ENCODE data around the gene HYAL3.

The HYAL3 gene

DNA sequence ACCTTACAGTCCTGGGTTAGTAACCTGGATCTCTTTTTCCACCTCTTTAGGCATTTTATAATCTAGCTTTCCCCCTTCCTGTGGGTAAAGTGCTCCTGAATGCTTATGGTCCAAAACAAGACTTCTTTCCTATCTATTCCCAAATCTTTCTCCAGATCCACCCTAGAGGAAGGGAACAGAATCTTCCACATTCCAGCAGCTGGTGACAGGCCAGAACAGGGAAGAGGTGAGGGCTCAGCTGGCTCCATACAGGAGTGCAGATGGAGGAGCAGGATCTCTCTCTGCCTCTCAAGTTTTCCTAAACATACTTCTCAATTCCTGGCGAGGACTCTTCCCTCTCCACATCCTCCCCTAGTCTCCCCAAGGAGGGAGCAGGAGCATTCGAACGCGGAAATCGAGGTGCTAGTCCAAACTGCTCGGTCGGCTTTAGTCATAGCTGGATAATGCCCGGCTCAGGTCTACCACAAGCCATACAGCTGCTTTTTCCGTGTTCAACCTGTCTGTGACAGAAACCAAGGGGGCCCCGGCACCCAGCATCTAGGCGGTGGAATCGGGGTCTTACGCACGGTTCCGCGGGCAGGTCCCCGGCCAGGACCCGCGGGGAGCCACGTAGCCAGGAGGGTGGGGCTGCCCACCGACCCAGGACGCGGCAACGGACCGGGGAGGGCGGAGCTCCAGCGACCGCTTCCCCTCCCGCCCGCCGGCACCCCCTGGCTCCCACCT, 37.4 kb upstream of the HYAL3 start:
- peaks cover 5% of the 10 kb centered on the region for H3K4me1 ChIP-seq (ENCODE audit: insufficient read depth, low read length)
- peak overlapping the region; percentile 87 for H3K9ac ChIP-seq (ENCODE audit: low read depth, low read length)
- peaks cover 4% of the 10 kb centered on the region for H3K36me3 ChIP-seq (ENCODE audit: insufficient read depth, low read length)
- no peaks in the 10 kb centered on the region for H3K9me3 ChIP-seq (ENCODE audit: control insufficient read depth, insufficient read depth, low read length)

DNA sequence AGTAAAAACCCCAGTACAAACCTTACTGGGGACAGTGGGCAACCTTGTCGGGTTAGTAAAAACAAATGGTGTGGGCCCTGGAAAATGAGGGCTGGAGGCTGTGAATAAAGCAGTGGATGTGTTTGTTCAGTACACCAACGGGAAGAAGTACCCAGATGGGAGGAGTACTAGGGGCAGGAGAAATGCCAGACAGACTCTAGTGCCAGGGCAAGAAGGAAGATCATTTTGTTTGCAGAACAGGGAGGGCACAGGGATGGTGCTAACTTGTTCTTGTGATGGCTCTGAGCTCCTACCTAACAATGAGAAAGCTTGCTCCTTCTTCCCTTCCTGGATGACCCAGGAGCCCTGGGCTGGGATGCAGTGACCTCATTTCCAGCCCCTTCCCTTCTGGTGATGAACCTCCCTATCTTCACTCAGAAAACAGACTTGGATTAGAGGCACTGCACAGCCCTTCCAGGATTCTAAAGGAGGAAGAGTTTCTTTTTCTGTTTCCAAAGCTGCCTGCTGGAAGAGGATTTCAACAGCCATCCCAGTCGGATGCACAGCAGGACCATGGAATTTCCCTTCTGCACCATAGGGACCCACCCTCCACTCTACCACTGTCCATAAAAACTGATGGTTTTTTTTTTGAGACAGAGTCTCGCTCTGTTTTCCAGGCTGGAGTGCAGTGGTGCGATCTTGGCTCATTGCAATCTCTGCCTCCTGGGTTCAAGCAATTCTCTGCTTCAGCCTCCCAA, 35.3 kb upstream of the HYAL3 start:
- peaks cover 4% of the 10 kb centered on the region for H3K36me3 ChIP-seq (ENCODE audit: insufficient read depth, low read length)
- H3K9me3 ChIP-seq (ENCODE audit: control insufficient read depth, insufficient read depth, low read length) = no peaks in the 10 kb centered on the region
- H3K4me1 ChIP-seq (ENCODE audit: insufficient read depth, low read length) = peaks cover 5% of the 10 kb centered on the region
- no peak overlapping the region for H3K9ac ChIP-seq (ENCODE audit: low read depth, low read length)

DNA sequence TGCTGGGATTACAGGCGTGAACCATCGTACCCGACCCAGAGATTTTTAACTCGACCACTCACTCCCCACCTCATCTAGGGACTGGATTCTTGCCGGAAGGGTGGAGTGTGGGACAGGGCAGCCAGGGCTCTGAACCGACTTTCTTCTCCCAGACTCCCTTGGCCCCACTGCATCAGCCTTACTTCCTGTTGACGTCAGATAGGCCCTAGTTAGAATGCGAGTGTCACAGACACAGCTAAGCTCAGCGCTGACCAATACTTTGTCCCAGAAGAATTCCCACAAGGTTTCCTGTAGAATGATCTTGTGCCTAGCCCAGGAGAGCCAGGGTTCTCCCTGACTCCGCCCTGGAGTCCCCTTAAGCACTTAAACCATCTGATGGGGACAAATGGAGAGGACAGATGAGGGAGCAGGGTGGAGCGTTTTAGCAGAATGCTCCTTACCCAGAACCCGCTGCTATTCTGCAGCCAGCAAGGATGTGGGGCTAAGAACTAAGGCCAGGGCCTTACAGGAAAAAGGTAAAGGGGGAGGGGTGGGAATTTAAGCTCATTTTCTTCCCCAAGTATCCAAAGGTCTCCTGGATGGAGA, 34.6 kb upstream of the HYAL3 start:
- H3K9me3 ChIP-seq (ENCODE audit: control insufficient read depth, insufficient read depth, low read length) = no peaks in the 10 kb centered on the region
- no peak overlapping the region for H3K9ac ChIP-seq (ENCODE audit: low read depth, low read length)
- peaks cover 3% of the 10 kb centered on the region; the same call in 1 of the 2 replicates for H3K4me1 ChIP-seq (ENCODE audit: insufficient read depth, low read length)
- peaks cover 4% of the 10 kb centered on the region for H3K36me3 ChIP-seq (ENCODE audit: insufficient read depth, low read length)

DNA sequence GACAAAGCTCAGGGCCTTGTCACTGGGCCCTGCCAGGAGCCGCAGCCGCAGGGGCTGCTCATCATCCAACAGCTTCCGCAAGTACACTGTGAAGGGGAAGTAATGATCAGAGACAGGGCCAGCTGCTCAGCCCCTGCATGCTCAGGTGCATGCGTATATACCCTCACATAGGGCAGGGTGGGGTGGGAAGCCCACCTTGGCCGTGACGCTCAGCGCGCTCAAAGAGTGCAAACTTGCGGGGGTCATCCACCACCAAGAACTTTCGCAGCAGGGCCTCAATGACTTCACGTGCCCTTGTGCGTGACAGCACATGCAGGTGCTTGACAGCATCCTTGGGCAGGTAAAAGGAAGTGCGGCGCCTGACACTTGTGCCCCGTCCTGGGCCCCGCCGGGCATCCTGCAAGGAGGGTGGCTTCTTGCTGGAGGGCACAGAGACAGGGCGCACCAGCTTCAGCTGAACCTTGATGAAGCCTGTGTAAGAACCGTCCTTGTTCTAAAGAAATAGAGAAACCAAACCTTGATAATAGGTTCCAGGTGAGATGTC, 32.2 kb upstream of the HYAL3 start:
- Histone ChIP-seq H3K4me1 (ENCODE audit: insufficient read depth, low read length) (no peaks in the 10 kb centered on the region), H3K9ac (ENCODE audit: low read depth, low read length) (no peak overlapping the region), H3K9me3 (ENCODE audit: control insufficient read depth, insufficient read depth, low read length) (no peaks in the 10 kb centered on the region), H3K36me3 (ENCODE audit: insufficient read depth, low read length) (peaks cover 4% of the 10 kb centered on the region)

DNA sequence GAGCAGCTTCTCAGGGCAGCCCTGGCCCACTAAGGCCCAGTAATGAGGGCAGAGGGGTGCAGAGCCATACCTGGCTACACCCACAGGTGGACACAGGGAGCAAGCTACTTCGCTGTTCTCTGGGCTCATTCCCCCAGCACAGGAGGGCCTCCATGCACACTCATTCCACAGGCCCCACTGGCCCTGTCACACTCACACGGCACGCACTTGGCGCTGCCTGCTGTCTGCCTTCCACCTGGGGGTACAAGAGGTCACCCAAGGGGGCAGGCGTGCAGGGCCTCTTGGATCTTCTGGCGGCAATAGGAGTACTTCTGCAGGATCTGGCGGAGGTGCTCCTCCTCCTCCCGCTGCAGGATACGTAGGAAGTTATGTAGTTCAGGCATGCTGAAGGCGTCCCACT, 31.1 kb upstream of the HYAL3 start:
- Histone ChIP-seq H3K4me1 (ENCODE audit: insufficient read depth, low read length) (no peaks in the 10 kb centered on the region), H3K9me3 (ENCODE audit: control insufficient read depth, insufficient read depth, low read length) (no peaks in the 10 kb centered on the region), H3K9ac (ENCODE audit: low read depth, low read length) (no peak overlapping the region), H3K36me3 (ENCODE audit: insufficient read depth, low read length) (peaks cover 4% of the 10 kb centered on the region)

DNA sequence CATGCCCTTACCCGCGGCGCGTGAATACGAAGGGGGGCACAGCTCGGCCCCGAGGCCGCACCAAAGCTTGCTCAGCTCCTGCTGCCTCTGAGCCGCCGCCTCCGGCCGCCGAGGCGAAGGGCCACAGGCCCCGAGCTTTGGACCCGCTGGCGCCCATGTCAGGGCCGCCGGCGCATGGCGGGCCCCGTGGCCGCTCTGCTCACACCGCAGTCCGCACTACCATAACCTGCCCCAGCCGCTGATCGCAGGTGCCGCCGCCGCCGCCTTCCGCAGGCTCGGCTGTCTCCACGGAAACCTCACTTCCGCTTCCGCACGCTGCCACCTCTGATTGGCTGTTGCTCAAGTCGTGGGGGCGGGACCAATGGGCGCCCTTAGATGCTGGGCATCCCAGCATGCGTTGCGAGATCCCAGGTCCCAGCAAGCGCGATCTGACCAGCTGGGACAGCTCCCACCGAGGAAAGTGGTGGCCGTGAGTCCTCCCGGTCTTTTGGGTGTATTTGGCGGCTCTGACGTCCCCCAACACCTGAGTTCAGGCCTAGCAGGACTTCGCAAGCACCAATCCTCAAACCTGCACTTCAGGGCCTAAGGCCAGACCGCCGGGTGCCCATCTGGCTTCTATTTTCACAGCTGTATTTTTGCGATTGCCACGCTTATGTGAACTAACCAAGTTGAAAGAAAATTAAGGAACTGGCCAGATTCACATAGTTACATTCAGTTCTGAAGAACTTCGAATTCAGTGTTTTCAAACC, 28.9 kb upstream of the HYAL3 start, which contains the start of gene TUSC2:
TUSC2 (minus strand) TSS at position 281 of the 749 bp plus-strand sequence; CDS start at position 157, 124 bp downstream.
- peak within 1 kb of the TSS; percentile 88 for H3K9ac ChIP-seq (ENCODE audit: low read depth, low read length)
- no peaks in the 10 kb centered on the region; the same call in none of the 2 replicates for H3K36me3 ChIP-seq (ENCODE audit: insufficient read depth, low read length)
- peaks cover 8% of the 10 kb centered on the region; the same call in 1 of the 2 replicates for H3K4me1 ChIP-seq (ENCODE audit: insufficient read depth, low read length)
- H3K9me3 ChIP-seq (ENCODE audit: control insufficient read depth, insufficient read depth, low read length) = no peaks in the 10 kb centered on the region

DNA sequence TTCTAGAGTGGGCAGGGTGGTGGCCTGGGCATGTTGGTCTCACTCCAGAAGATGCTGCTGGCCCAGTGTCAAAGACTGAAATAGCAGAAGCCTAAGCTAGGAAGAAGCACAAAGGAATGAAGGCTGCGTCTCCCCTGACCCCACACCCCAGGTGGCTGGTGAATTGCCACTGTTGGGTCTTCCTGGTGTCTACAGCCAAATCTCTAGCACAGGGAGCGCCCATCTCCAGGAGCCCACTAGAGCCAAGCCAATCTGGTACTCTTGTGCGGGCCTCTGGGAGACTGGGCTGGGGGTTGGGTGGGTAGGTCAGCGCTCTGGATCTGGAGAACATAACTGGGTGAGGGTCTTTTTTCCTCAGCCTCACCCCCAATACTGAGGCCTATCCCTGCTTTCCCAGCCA, 27.9 kb upstream of the HYAL3 start:
- Histone ChIP-seq H3K9ac (ENCODE audit: low read depth, low read length) (peak overlapping the region; percentile 88), H3K36me3 (ENCODE audit: insufficient read depth, low read length) (no peaks in the 10 kb centered on the region; the same call in none of the 2 replicates), H3K9me3 (ENCODE audit: control insufficient read depth, insufficient read depth, low read length) (no peaks in the 10 kb centered on the region), H3K4me1 (ENCODE audit: insufficient read depth, low read length) (peaks cover 13% of the 10 kb centered on the region; the same call in 1 of the 2 replicates)

DNA sequence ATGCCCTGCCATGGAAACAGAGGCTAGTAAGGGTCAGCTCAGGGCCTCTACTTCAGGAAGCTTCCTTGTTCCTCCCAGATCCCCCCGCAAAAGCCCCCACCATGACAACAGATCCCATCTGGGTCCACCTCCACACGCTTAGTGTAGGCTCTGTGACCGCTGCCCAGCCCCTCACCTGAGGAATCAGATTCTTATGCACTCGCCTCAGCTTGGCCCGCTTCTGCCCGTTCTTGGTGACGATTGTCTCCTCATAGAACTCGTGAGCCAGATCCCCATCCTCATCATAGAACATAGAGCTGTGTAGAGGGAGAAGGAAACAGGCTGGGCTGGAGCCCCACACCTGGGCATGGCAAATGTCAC, 27.0 kb upstream of the HYAL3 start:
- Histone ChIP-seq H3K4me1 (ENCODE audit: insufficient read depth, low read length) (peaks cover 13% of the 10 kb centered on the region; the same call in 1 of the 2 replicates), H3K9ac (ENCODE audit: low read depth, low read length) (no peak overlapping the region), H3K9me3 (ENCODE audit: control insufficient read depth, insufficient read depth, low read length) (no peaks in the 10 kb centered on the region), H3K36me3 (ENCODE audit: insufficient read depth, low read length) (no peaks in the 10 kb centered on the region; the same call in 1 of the 2 replicates)

DNA sequence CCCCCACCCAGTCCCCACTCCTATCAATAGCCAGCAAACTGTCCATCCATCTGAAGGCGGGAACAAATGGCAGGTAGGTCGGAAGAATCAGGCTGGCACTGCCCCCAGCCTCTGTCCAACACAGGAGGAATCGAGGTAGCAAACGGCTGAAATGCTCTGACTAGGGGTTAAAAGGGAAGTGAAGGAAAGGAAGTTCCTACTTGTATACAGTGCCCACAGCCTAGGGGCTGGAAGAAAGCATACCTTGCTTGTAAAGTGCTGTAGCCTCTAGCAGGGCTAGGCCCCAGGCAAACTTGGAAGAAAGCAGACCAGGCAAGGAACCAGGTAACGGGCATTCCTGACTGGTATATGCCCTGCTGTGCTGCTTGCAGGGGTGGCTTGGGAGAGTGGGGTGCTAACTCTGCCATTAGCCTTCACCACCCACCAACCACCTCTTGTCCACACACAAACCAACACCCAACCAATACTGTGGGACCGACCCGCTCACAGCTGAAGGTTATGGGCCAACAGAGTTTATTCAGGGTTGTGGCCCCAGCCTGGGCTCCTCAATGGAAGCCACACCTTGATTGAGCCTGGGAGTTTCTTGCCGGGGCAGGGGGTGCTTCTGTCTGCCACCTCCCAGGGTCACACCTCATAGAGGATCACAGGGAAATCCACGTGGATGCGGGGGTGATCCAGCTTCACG, 26.4 kb upstream of the HYAL3 start:
- Histone ChIP-seq H3K4me1 (ENCODE audit: insufficient read depth, low read length) (peaks cover 13% of the 10 kb centered on the region; the same call in 1 of the 2 replicates), H3K9me3 (ENCODE audit: control insufficient read depth, insufficient read depth, low read length) (no peaks in the 10 kb centered on the region), H3K9ac (ENCODE audit: low read depth, low read length) (no peak overlapping the region), H3K36me3 (ENCODE audit: insufficient read depth, low read length) (no peaks in the 10 kb centered on the region)

DNA sequence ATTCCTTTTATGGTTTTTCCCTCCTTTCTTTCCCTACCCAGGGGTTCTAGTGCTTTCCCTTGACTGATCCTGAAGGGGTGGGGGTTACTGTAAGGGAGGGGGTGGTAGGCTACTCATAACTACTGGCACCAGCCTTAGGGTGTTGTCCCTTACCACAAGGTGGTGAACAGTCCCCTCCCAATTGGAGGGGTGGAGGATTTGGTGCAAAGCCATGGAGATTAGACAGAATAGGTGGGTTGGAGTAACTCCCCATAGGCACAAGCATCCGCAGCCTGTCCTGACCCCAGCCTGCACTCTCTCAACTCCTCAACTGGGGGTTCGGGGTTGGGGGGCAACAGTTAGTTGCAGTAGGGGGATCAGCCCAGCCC, 25.9 kb upstream of the HYAL3 start:
- Histone ChIP-seq H3K4me1 (ENCODE audit: insufficient read depth, low read length) (peaks cover 17% of the 10 kb centered on the region; the same call in 1 of the 2 replicates), H3K9ac (ENCODE audit: low read depth, low read length) (no peak overlapping the region), H3K36me3 (ENCODE audit: insufficient read depth, low read length) (no peaks in the 10 kb centered on the region), H3K9me3 (ENCODE audit: control insufficient read depth, insufficient read depth, low read length) (no peaks in the 10 kb centered on the region)

DNA sequence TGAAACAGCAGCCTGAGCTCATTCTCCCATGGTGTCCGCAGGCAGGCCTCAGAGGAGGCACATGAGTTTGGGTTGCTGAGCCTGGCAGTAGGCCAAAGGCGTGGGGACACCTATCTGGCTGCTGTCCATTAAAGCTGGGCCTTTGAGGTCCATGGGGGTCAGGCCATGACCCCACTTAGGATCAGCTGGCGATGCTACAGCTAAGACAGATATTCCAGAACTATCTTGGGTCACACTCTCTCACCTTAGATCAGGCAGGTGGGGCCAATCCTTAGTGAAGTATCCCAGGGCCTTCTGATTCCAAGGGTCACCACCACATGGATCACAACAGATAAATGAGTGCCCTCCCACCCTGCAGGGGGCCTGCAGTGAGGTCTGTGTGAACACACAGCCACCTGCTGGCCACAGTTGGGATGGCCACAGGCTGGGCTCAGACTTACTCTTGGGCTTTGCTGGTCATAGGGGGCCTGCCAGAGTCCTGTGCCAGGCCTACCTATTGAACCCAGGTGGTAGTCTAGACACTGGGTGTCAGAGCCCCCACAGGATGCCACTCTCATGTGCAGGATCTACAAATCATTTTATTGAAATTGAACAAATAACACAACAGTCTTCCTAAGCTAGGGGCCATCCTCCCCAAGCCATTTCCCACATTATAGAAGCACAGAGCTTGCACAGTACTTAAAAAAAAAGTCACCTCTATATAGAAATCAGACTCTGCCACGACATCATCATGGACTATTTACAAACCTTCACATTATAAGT, 25.3 kb upstream of the HYAL3 start:
- Histone ChIP-seq H3K4me1 (ENCODE audit: insufficient read depth, low read length) (peaks cover 22% of the 10 kb centered on the region; the same call in 1 of the 2 replicates), H3K36me3 (ENCODE audit: insufficient read depth, low read length) (peaks cover 4% of the 10 kb centered on the region; the same call in 1 of the 2 replicates), H3K9ac (ENCODE audit: low read depth, low read length) (no peak overlapping the region), H3K9me3 (ENCODE audit: control insufficient read depth, insufficient read depth, low read length) (no peaks in the 10 kb centered on the region)

DNA sequence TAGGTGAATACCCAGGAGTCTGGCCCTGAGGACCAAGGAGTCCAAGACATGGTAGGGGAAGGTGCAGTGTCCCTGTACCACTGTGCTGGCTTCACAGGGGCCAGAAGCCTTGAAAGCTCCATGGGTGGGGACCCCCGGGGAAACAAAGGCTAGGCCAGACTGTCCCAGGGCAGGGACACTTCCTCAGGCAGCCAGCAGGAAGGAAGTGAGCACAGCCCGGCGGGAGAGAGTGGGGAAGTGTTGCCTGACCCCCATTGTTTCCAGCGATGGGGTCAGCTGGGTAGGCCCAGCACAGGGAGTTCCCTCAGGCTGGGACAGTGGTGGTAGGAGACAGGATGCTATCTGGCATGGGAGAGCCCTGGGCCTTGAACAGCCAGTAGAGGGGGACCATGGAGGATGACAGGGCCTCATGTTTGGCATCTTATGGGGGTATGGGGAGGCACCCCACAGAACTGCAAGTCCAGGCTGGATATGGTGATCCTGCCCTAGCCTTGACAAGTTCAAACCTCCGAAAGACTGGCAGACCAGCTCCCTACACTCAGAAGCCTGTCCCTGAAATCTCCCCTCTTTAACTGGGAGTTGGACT, 24.5 kb upstream of the HYAL3 start:
- Histone ChIP-seq H3K9ac (ENCODE audit: low read depth, low read length) (no peak overlapping the region), H3K4me1 (ENCODE audit: insufficient read depth, low read length) (peaks cover 22% of the 10 kb centered on the region; the same call in 1 of the 2 replicates), H3K36me3 (ENCODE audit: insufficient read depth, low read length) (peaks cover 9% of the 10 kb centered on the region)

More for the DNA sequence above, 24.5 kb upstream of the HYAL3 start:
- no peaks in the 10 kb centered on the region for H3K9me3 ChIP-seq (ENCODE audit: control insufficient read depth, insufficient read depth, low read length)

Data from ES-I3 (cell line).